Neuronal stem cell (in vitro differentiated cells): ENCODE results near the gene EGFL8.

Source experiments
- DNase-seq: peaks from one replicate; pipeline ENCODE4 v3.0.0-alpha.2; 2013; ENCODE audit warnings: low spot score
- H2AFZ ChIP-seq: one replicate; pipeline ENCODE4 v1.6.1; 2013; ENCODE audit warnings: mild to moderate bottlenecking, low read length, inconsistent platforms
- H2AK5ac ChIP-seq: 2 replicates; pipeline ENCODE4 v1.6.1; 2013; ENCODE audit warnings: low read depth, mild to moderate bottlenecking, inconsistent platforms, low read length, moderate library complexity, mixed read lengths
- H2BK120ac ChIP-seq: 2 replicates; pipeline ENCODE4 v1.6.1; 2013; ENCODE audit warnings: low read depth, mild to moderate bottlenecking, inconsistent platforms, low read length, moderate library complexity, mixed read lengths
- H2BK12ac ChIP-seq: one replicate; pipeline ENCODE4 v1.6.1; 2013; ENCODE audit warnings: low read length, inconsistent platforms
- H2BK15ac ChIP-seq: 2 replicates; pipeline ENCODE4 v1.6.1; 2013; ENCODE audit warnings: mild to moderate bottlenecking, low read length, inconsistent platforms, mixed read lengths
- H2BK5ac ChIP-seq: one replicate; pipeline ENCODE4 v1.6.1; 2013; ENCODE audit warnings: inconsistent platforms, mild to moderate bottlenecking, low read length, moderate library complexity
- H3K14ac ChIP-seq: one replicate; pipeline ENCODE4 v1.6.1; 2013; ENCODE audit warnings: low read length, inconsistent platforms
- H3K18ac ChIP-seq: 2 replicates; pipeline ENCODE4 v1.6.1; 2013; ENCODE audit warnings: low read length, inconsistent platforms
- H3K23ac ChIP-seq: 2 replicates; pipeline ENCODE4 v1.6.1; 2013; ENCODE audit warnings: low read depth, mild to moderate bottlenecking, mixed read lengths, low read length, inconsistent platforms; ENCODE audit not compliant: poor library complexity
- H3K27ac ChIP-seq: replicated peaks from 3 replicates; pipeline ENCODE4 v1.5.1; 2013; ENCODE audit warnings: low read length, inconsistent platforms
- H3K27me3 ChIP-seq, 3 experiments: 2 replicates each; pipeline ENCODE4 v1.6.1; 2013; ENCODE audit warnings: low read length in 3 of 3, mild to moderate bottlenecking in 2 of 3, inconsistent platforms in 1 of 3, low read depth in 1 of 3, mixed read lengths in 1 of 3, moderate library complexity in 1 of 3; ENCODE audit not compliant: control insufficient read depth in 3 of 3, insufficient read depth in 3 of 3
- H3K36me3 ChIP-seq, 2 donors: replicated peaks in 1 of 2; 2 replicates each; pipeline ENCODE4 v1.6.1; 2013; ENCODE audit warnings: low read length in 2 of 2; ENCODE audit not compliant: control insufficient read depth in 2 of 2, insufficient read depth in 2 of 2
- H3K4ac ChIP-seq: 2 replicates; pipeline ENCODE4 v1.6.1; 2013; ENCODE audit warnings: inconsistent platforms, mild to moderate bottlenecking, low read length, moderate library complexity
- H3K4me1 ChIP-seq, 2 donors: 1 replicate in 1 of 2; 2 replicates in 1 of 2; pipeline ENCODE4 v1.6.1; 2013; ENCODE audit warnings: low read length in 2 of 2, low read depth in 1 of 2; ENCODE audit not compliant: control insufficient read depth in 2 of 2, insufficient read depth in 1 of 2
- H3K4me2 ChIP-seq: one replicate; pipeline ENCODE4 v1.6.1; 2013; ENCODE audit warnings: mild to moderate bottlenecking, low read length, inconsistent platforms; ENCODE audit not compliant: insufficient read depth, poor library complexity, severe bottlenecking
- H3K4me3 ChIP-seq, 2 donors: 2 replicates each; pipeline ENCODE4 v1.5.1; 2013; ENCODE audit warnings: low read length in 2 of 2, mild to moderate bottlenecking in 2 of 2, inconsistent platforms in 1 of 2, moderate library complexity in 1 of 2
- H3K79me1 ChIP-seq: one replicate; pipeline ENCODE4 v1.6.1; 2013; ENCODE audit warnings: low read depth, mild to moderate bottlenecking, inconsistent platforms, low read length, moderate library complexity
- H3K9ac ChIP-seq: one replicate; pipeline ENCODE4 v1.6.1; 2013; ENCODE audit warnings: mild to moderate bottlenecking, low read depth, low read length, inconsistent platforms; ENCODE audit not compliant: poor library complexity
- H3K9me3 ChIP-seq, 2 donors: replicated peaks in 1 of 2; 2 replicates each; pipeline versions ENCODE3 to v1.6.1; 2013; ENCODE audit warnings: low read length in 2 of 2, mild to moderate bottlenecking in 2 of 2, inconsistent platforms in 1 of 2, low read depth in 1 of 2, mixed read lengths in 1 of 2, moderate library complexity in 1 of 2; ENCODE audit not compliant: control insufficient read depth in 2 of 2, insufficient read depth in 1 of 2
- H4K8ac ChIP-seq: one replicate; pipeline ENCODE4 v1.6.1; 2013; ENCODE audit warnings: low read depth, mild to moderate bottlenecking, inconsistent platforms, low read length, moderate library complexity
- H4K91ac ChIP-seq: one replicate; pipeline ENCODE4 v1.6.1; 2013; ENCODE audit warnings: low read length, low read depth, mild to moderate bottlenecking, inconsistent platforms; ENCODE audit not compliant: poor library complexity
- WGBS, 2 donors: extraction: QIAGEN DNeasy Blood & Tissue Kit; methylation state at CpG; one replicate each; pipeline ENCODE4 v1.1.7; 2013; ENCODE audit warnings: missing lambda C conversion rate in 2 of 2, mixed read lengths in 1 of 2; ENCODE audit not compliant: insufficient read length in 2 of 2, insufficient replicate concordance in 1 of 2; ENCODE audit errors: extremely low coverage in 2 of 2; 5-methylcytosine and 5-hydroxymethylcytosine counted together

EGFL8 gene

DNA sequence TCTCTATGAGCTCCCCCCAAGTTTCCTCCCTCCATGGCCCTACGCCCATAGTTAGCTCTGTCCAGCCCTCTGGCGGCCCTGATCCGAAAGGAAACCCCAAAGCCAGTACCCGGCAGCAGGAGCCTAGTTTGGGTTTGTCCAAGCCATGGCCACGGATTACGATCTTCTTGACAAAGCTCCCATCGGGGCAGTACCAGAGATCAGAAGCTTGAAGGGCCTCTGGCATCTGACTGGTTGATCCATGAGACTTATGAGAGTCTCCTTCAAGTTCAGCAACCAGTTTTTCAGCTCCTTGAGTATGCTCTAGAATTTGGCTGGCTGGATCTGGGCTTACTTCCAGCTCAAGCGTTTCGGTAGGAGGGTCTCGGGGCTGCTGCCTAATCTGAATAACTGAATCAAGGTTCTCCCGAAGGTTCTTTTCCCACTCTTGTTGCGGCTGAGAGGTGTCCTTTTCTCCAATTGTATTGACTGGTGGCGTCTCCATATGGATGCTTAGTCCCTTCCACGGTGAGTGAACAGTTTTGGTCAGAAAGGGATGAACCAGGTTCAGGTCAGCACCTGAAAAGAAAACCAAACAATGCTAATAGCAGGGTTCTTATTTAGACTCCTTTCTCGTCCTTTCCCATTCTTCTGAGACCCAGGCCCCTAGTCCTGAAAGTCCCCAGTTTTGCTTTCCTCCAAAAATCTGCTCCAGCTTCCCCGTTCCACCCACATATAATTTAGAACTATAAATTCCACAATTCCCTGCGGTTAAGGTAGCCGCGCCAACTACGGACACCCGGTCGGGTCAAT, 34.9 kb upstream of the EGFL8 start:
- Histone ChIP-seq H4K91ac (no peak overlapping the region), H2BK5ac (no peak overlapping the region), H3K4me3 (peak overlapping the region; percentile 64 to 91), H2AFZ (peak overlapping the region; percentile 91), H2BK120ac (no peak overlapping the region), H3K79me1 (peaks cover 7% of the 10 kb centered on the region), H2AK5ac (peak overlapping the region; percentile 83), H3K36me3 (peaks cover 8 to 23% of the 10 kb centered on the region in 2 donors), H3K14ac (no peak overlapping the region), H3K4me1 (peaks cover 11 to 18% of the 10 kb centered on the region in 2 donors), H2BK15ac (no peak overlapping the region), H3K27ac (peak overlapping the region; percentile 37), H3K23ac (no peak overlapping the region), H3K18ac (peak overlapping the region; percentile 76), H3K27me3 (peaks cover 0 to 2% (median 0%) of the 10 kb centered on the region in 3 experiments), H3K9ac (no peak overlapping the region), H3K4ac (no peak overlapping the region), H3K4me2 (peak overlapping the region; percentile 58), H3K9me3 (no peaks in the 10 kb centered on the region), H2BK12ac (no peak overlapping the region), H4K8ac (no peak overlapping the region)
- WGBS, 2 donors: no CpG with 5 or more reads among the region's 22 CpGs
- no peak for DNase-seq

DNA sequence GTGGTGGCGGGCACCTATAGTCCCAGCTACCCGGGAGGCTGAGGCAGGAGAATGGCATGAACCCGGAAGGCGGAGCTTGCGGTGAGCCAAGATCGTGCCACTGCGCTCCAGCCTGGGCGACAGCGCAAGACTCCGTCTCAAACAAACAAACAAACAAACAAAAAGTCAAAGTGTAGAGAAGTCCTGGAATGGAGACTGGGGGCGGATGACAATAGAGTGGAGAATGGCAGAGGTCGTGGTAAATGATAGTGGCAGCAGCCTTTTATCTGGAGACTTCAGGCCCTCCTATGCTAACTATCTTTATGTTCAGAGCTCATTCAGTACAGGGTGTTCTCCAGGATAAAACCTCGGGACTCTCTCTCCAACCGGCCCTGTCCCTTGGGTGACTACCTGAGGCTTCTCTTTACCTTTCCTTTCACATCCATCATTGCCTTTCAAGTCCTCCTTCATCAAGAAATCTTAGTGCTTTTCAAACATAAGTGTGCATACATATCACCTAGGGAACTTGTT, 32.9 kb upstream of the EGFL8 start:
- Histone ChIP-seq H3K9me3 (no peaks in the 10 kb centered on the region), H3K23ac (no peak overlapping the region), H3K4me3 (no peak overlapping the region), H3K4me1 (peaks cover 11 to 18% of the 10 kb centered on the region in 2 donors), H2AFZ (no peak overlapping the region), H2BK15ac (no peak overlapping the region), H3K36me3 (peaks cover 2 to 4% of the 10 kb centered on the region in 2 donors), H2AK5ac (no peak overlapping the region), H3K4me2 (no peak overlapping the region), H2BK120ac (no peak overlapping the region), H2BK5ac (no peak overlapping the region), H4K91ac (no peak overlapping the region), H3K79me1 (peaks cover 7% of the 10 kb centered on the region), H3K14ac (no peak overlapping the region), H3K27ac (no peak overlapping the region), H3K9ac (no peak overlapping the region), H3K18ac (no peak overlapping the region), H3K4ac (no peak overlapping the region), H2BK12ac (no peak overlapping the region), H4K8ac (no peak overlapping the region), H3K27me3 (peaks cover 0 to 2% (median 0%) of the 10 kb centered on the region in 3 experiments)
- no CpG with 5 or more reads among the region's 14 CpGs for WGBS, 2 donors
- no peak for DNase-seq

DNA sequence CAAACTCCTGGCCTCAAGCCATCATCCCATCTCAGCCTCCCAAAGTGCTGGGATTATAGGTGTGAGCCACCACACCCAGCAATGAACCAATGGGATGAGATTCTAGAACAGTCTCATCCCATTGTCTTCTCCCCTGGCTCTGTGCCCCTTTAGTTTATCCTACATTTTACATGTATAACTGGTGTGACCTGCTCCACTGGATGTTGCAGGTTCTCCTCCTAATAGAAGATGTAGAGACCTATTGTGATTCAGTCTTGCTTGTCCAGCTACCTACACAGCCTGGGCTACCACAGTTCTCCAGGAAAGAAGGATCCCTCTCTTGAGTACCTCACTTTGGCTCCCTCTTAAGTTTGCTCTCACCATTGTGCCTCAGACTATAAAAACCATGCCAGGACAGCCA, 32.3 kb upstream of the EGFL8 start:
- no peak overlapping the region for H3K9ac ChIP-seq
- H2BK12ac ChIP-seq: no peak overlapping the region
- no peak overlapping the region for H3K14ac ChIP-seq
- H3K4ac ChIP-seq: no peak overlapping the region
- no peak for DNase-seq
- H3K9me3 ChIP-seq: no peaks in the 10 kb centered on the region
- no peak overlapping the region for H4K91ac ChIP-seq
- H3K27me3 ChIP-seq: peaks cover 0 to 2% (median 0%) of the 10 kb centered on the region in 3 experiments
- H2AK5ac ChIP-seq: no peak overlapping the region
- H3K79me1 ChIP-seq: peaks cover 7% of the 10 kb centered on the region
- H3K36me3 ChIP-seq: no peaks in the 10 kb centered on the region
- no peak overlapping the region for H3K18ac ChIP-seq
- H3K4me1 ChIP-seq: peaks cover 7 to 14% of the 10 kb centered on the region in 2 donors
- H2AFZ ChIP-seq: no peak overlapping the region
- H3K4me3 ChIP-seq: no peak overlapping the region
- no peak overlapping the region for H3K4me2 ChIP-seq
- H4K8ac ChIP-seq: no peak overlapping the region
- H3K23ac ChIP-seq: no peak overlapping the region
- no peak overlapping the region for H3K27ac ChIP-seq
- no peak overlapping the region for H2BK120ac ChIP-seq
- H2BK15ac ChIP-seq: no peak overlapping the region
- no peak overlapping the region for H2BK5ac ChIP-seq

DNA sequence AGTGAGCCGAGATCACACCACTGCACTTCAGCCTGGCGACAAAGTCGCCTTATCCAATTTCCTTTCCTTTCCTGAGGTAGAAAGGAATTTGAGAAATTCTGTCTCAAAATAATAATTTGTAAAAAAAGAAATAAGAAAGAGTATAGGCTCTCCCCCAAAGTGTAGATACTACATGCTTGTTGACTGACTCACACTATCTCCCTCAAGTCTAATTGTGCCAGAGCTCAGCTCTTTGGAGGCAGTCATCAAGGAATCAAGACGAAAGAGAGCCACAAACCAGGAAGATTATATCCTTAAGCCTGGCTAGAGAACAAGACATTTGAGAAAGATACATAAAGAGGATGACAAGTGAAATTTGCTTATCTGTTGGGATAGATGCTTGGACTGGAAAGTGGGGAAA, 30.6 kb upstream of the EGFL8 start:
- Histone ChIP-seq H3K9ac (no peak overlapping the region), H3K4me1 (peaks cover 5 to 7% of the 10 kb centered on the region in 2 donors), H3K27me3 (peaks cover 0 to 2% (median 0%) of the 10 kb centered on the region in 3 experiments), H2BK5ac (no peak overlapping the region), H3K9me3 (no peaks in the 10 kb centered on the region), H3K79me1 (peaks cover 5% of the 10 kb centered on the region), H3K4me2 (no peak overlapping the region), H2BK15ac (no peak overlapping the region), H4K8ac (no peak overlapping the region), H3K4me3 (no peak overlapping the region), H2BK12ac (no peak overlapping the region), H3K14ac (no peak overlapping the region), H3K4ac (no peak overlapping the region), H4K91ac (no peak overlapping the region), H2AK5ac (no peak overlapping the region), H2BK120ac (no peak overlapping the region), H3K36me3 (no peaks in the 10 kb centered on the region), H3K23ac (no peak overlapping the region), H2AFZ (no peak overlapping the region), H3K27ac (no peak overlapping the region), H3K18ac (no peak overlapping the region)
- no peak for DNase-seq
- WGBS, 2 donors: no CpG with 5 or more reads among the region's 4 CpGs
